Lung (tissue), 12 donors: Measurements from ENCODE around the gene EHD1. TPM values are rescaled to one million over a fixed set of nuclear protein-coding genes. Genes with fewer than 3 reads are reported as not detected.

Experiments
- ATAC-seq: fragments of 200-7000 bp; cut with Tn5 transposase; one replicate; pipeline ENCODE4 v1.9.1; 2020; ENCODE audit warnings: moderate number of reproducible peaks; ENCODE audit not compliant: insufficient read depth, low FRiP score
- DNase-seq, 3 donors: peaks; one replicate each; pipeline ENCODE4 v3.0.0-alpha.2; 2013 to 2017
- H3K27ac ChIP-seq, 2 donors: one replicate each; pipeline ENCODE4 v1.5.1; 2013; ENCODE audit warnings: mild to moderate bottlenecking in 2 of 2, moderate library complexity in 2 of 2, control low read depth in 1 of 2, inconsistent platforms in 1 of 2, low read depth in 1 of 2, low read length in 1 of 2
- H3K27me3 ChIP-seq, 3 donors: one replicate each; pipeline ENCODE4 v1.5.1; 2013; ENCODE audit warnings: low read length in 2 of 3; ENCODE audit not compliant: control insufficient read depth in 3 of 3, insufficient read depth in 3 of 3
- H3K36me3 ChIP-seq, 4 donors: one replicate each; pipeline ENCODE4 v1.5.1; 2013; ENCODE audit warnings: low read length in 4 of 4, mild to moderate bottlenecking in 1 of 4, moderate library complexity in 1 of 4; ENCODE audit not compliant: control insufficient read depth in 4 of 4, insufficient read depth in 4 of 4
- H3K4me1 ChIP-seq, 5 donors: one replicate each; pipeline ENCODE4 v1.5.1; 2013; ENCODE audit warnings: low read length in 5 of 5, mild to moderate bottlenecking in 2 of 5, moderate library complexity in 1 of 5; ENCODE audit not compliant: control insufficient read depth in 5 of 5, insufficient read depth in 5 of 5
- H3K4me3 ChIP-seq: one replicate; pipeline ENCODE4 v1.5.1; 2013; ENCODE audit warnings: mild to moderate bottlenecking, control low read depth, moderate library complexity
- H3K9ac ChIP-seq, 2 donors: one replicate each; pipeline ENCODE4 v1.5.1; 2013; ENCODE audit warnings: low read length in 2 of 2, control low read depth in 1 of 2; ENCODE audit not compliant: insufficient read depth in 1 of 2
- H3K9me3 ChIP-seq, 4 donors: one replicate each; pipeline ENCODE4 v1.5.1; 2013; ENCODE audit warnings: low read length in 3 of 4, mild to moderate bottlenecking in 1 of 4, moderate library complexity in 1 of 4; ENCODE audit not compliant: control insufficient read depth in 4 of 4, insufficient read depth in 3 of 4
- CTCF ChIP-seq: IDR thresholded peaks from 2 replicates; pipeline ENCODE4 v1.5.1; 2012; ENCODE audit warnings: mild to moderate bottlenecking; ENCODE audit errors: control extremely low read depth, extremely low read depth
- WGBS, 2 donors: extraction: QIAGEN DNeasy Blood & Tissue Kit; methylation state at CpG; one replicate each; pipeline ENCODE4 v1.1.7; 2013; 5-methylcytosine and 5-hydroxymethylcytosine counted together
- polyA plus RNA-seq, 2 donors: library from polyadenylated mRNA; stranded (reverse); fragments of 200-250 nt; gene quantifications; one replicate each; pipeline ENCODE4 v1.2.1, GENCODE V29; 2013
- total RNA-seq, 2 donors: library from RNA; depleted of rRNA in 1 of 2; stranded (reverse); fragments of >200 nt in 1 of 2; gene quantifications; one replicate each; pipeline ENCODE4 v1.2.1, GENCODE V29; 2014 to 2021
- donor health status: control.
- donor health status: control.
- donor health status: Bipolar disorder and iron deficiency.
- donor health status: healthy.
- donor health status: DM: yes; HTN: yes; CAD: no.

EHD1 gene
- total and polyA plus RNA-seq, 4 donors, result 42.1 to 144 (median 105) TPM

- no peaks in the 10 kb centered on the region for H3K27me3 ChIP-seq
- no peak for DNase-seq
Measured at GRCh38 chr11:64838600-64839334, 39.7 kb downstream of the EHD1 start.

DNA sequence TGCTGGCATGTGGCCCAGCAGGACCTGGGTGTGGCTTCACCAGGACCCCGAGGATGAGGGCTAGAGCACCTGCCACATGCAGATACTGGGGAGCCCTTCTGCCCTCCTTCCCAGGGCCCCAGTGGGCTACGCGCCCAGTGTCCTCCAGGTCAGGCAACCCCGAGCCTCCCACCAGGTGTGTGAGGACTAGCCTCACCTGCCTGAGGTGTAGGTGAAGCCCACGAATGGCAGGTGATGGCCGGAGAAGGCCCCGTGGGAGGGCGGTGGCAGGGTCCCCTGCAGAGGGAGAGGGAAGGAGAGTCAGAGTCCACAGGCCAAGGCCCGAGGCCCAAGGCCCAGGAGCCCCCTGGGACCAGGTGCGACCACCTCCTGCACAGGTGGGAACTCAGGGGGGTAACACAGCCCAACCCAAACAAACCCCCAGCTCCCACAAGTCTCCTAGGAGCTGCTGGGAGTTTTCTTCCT is 40.5 kb downstream of the EHD1 start:
- ATAC-seq, result no peak
- WGBS, 2 donors, result 96 to 98% methylated on average over 10 of the region's 10 CpGs

More at GRCh38 chr11:64838600-64839334, 39.7 kb downstream of the EHD1 start:
- H3K36me3 ChIP-seq, result peaks cover 0 to 20% (median 1%) of the 10 kb centered on the region in 4 donors
- ATAC-seq, result no peak
- H3K9ac ChIP-seq, result no peak overlapping the region
- whole genome bisulfite sequencing, 2 donors, result 94% methylated on average over 25 to 28 of the region's 28 CpGs
- TF ChIP-seq CTCF, result no peak
- no peaks in the 10 kb centered on the region for H3K9me3 ChIP-seq
- H3K27ac ChIP-seq, result no peak overlapping the region
- peaks cover 0 to 8% (median 3%) of the 10 kb centered on the region in 5 donors for H3K4me1 ChIP-seq
- no peak overlapping the region for H3K4me3 ChIP-seq

GRCh38 chr11:64836448-64837072 is 41.9 kb downstream of the EHD1 start:
- TF ChIP-seq CTCF, result no peak
- 85 to 93% methylated on average over 16 of the region's 16 CpGs for WGBS, 2 donors
- H3K9me3 ChIP-seq, result no peaks in the 10 kb centered on the region
- no peaks in the 10 kb centered on the region for H3K4me1 ChIP-seq
- no peak overlapping the region for H3K4me3 ChIP-seq
- no peak overlapping the region for H3K9ac ChIP-seq
- no peaks in the 10 kb centered on the region for H3K27me3 ChIP-seq
- no peak for ATAC-seq
- peaks cover 0 to 30% (median 1%) of the 10 kb centered on the region in 4 donors for H3K36me3 ChIP-seq
- no peak overlapping the region for H3K27ac ChIP-seq
- no peak for DNase-seq

More for the DNA sequence above, 40.5 kb downstream of the EHD1 start:
- H3K9me3 ChIP-seq, result no peaks in the 10 kb centered on the region
- H3K36me3 ChIP-seq, result peaks cover 0 to 21% (median 1%) of the 10 kb centered on the region in 4 donors
- no peaks in the 10 kb centered on the region for H3K27me3 ChIP-seq
- H3K27ac ChIP-seq, result no peak overlapping the region
- peaks cover 0 to 5% (median 3%) of the 10 kb centered on the region in 5 donors for H3K4me1 ChIP-seq
- no peak overlapping the region for H3K9ac ChIP-seq
- no peak overlapping the region for H3K4me3 ChIP-seq
- TF ChIP-seq CTCF, result no peak
- DNase-seq, result no peak
